DOHH2 (cell line): Measurements from ENCODE around the gene PITPNC1.

Experiments used
- H3F3A ChIP-seq: fragments of 200-600 bp; sonication (generic), shearing (Covaris generic); 2 replicates; pipeline ENCODE4 v1.6.0; 2016; ENCODE audit warnings: antibody characterized with exemption, mild to moderate bottlenecking; ENCODE audit not compliant: control insufficient read depth, insufficient read depth
- H3K27ac ChIP-seq: fragments of 200-600 bp; sonication (generic); 2 replicates; pipeline ENCODE4 v1.5.1; 2014; ENCODE audit warnings: low read depth, mild to moderate bottlenecking, low read length, moderate library complexity
- H3K27me3 ChIP-seq: fragments of 200-600 bp; sonication (generic); 2 replicates; pipeline ENCODE4 v1.6.1; 2014; ENCODE audit warnings: mild to moderate bottlenecking, low read length, mixed read lengths; ENCODE audit not compliant: control insufficient read depth
- H3K36me3 ChIP-seq: fragments of 200-600 bp; sonication (generic); 2 replicates; pipeline ENCODE4 v1.6.1; 2014; ENCODE audit warnings: mild to moderate bottlenecking, low read length, moderate library complexity, mixed read lengths; ENCODE audit not compliant: control insufficient read depth
- H3K4me1 ChIP-seq: fragments of 200-600 bp; sonication (generic); 2 replicates; pipeline ENCODE4 v1.6.1; 2014; ENCODE audit warnings: mild to moderate bottlenecking, low read length, mixed read lengths; ENCODE audit not compliant: control insufficient read depth
- H3K4me2 ChIP-seq: fragments of 200-600 bp; sonication (generic); 2 replicates; pipeline ENCODE4 v1.6.0; 2014; ENCODE audit warnings: mild to moderate bottlenecking, low read length, moderate library complexity
- H3K4me3 ChIP-seq: fragments of 200-600 bp; sonication (generic); 2 replicates; pipeline ENCODE4 v1.5.1; 2014; ENCODE audit warnings: mild to moderate bottlenecking, low read length, mixed read lengths
- H3K79me2 ChIP-seq: fragments of 200-600 bp; sonication (generic); 2 replicates; pipeline ENCODE4 v1.6.1; 2014; ENCODE audit warnings: mild to moderate bottlenecking, low read length, mixed read lengths; ENCODE audit not compliant: control insufficient read depth
- H3K9me2 ChIP-seq: fragments of 200-600 bp; sonication (generic); replicated peaks from 2 replicates; pipeline ENCODE4 v1.6.1; 2014; ENCODE audit warnings: mild to moderate bottlenecking, low read length, mixed read lengths; ENCODE audit not compliant: control insufficient read depth
- H3K9me3 ChIP-seq: fragments of 200-600 bp; sonication (generic); 2 replicates; pipeline ENCODE4 v1.6.1; 2014; ENCODE audit warnings: antibody characterized with exemption, low read length, mixed read lengths; ENCODE audit not compliant: control insufficient read depth, insufficient read depth
- H4K20me1 ChIP-seq: fragments of 200-600 bp; sonication (generic); 2 replicates; pipeline ENCODE4 v1.6.0; 2014; ENCODE audit warnings: low read depth, mild to moderate bottlenecking, antibody characterized with exemption, low read length, moderate library complexity; ENCODE audit not compliant: control insufficient read depth, insufficient read depth
- EZH2phosphoT487 ChIP-seq: fragments of 200-600 bp; sonication (generic); IDR thresholded peaks from 2 replicates; pipeline ENCODE4 v1.6.1; 2017; ENCODE audit warnings: borderline replicate concordance, mild to moderate bottlenecking, antibody characterized with exemption, low read length, moderate library complexity, mixed read lengths
- TF ChIP-seq, protein P1 (sequence below): fragments of 200-600 bp; sonication (generic); IDR thresholded peaks from one replicate; pipeline ENCODE4 v1.5.1; 2014; ENCODE audit warnings: antibody characterized with exemption, mild to moderate bottlenecking, low read depth, low read length; ENCODE audit not compliant: poor library complexity, severe bottlenecking

The PITPNC1 gene

GRCh38 chr17:67360880-67361279 lies 16.2 kb upstream of the PITPNC1 start:
- TF ChIP-seq EZH2phosphoT487, result no peak
- TF ChIP-seq, protein P1, sequence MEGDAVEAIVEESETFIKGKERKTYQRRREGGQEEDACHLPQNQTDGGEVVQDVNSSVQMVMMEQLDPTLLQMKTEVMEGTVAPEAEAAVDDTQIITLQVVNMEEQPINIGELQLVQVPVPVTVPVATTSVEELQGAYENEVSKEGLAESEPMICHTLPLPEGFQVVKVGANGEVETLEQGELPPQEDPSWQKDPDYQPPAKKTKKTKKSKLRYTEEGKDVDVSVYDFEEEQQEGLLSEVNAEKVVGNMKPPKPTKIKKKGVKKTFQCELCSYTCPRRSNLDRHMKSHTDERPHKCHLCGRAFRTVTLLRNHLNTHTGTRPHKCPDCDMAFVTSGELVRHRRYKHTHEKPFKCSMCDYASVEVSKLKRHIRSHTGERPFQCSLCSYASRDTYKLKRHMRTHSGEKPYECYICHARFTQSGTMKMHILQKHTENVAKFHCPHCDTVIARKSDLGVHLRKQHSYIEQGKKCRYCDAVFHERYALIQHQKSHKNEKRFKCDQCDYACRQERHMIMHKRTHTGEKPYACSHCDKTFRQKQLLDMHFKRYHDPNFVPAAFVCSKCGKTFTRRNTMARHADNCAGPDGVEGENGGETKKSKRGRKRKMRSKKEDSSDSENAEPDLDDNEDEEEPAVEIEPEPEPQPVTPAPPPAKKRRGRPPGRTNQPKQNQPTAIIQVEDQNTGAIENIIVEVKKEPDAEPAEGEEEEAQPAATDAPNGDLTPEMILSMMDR, result no peak
- H3K36me3 ChIP-seq, result peaks cover 84% of the 10 kb centered on the region
- no peak overlapping the region for H3K4me3 ChIP-seq
- H3K79me2 ChIP-seq, result peaks cover 96% of the 10 kb centered on the region
- H3K4me2 ChIP-seq, result peak overlapping the region; percentile 45; the same call in 1 of the 2 replicates
- H3F3A ChIP-seq, result peaks cover 14% of the 10 kb centered on the region
- peaks cover 25% of the 10 kb centered on the region for H4K20me1 ChIP-seq
- H3K9me3 ChIP-seq, result no peaks in the 10 kb centered on the region
- peaks cover 59% of the 10 kb centered on the region for H3K4me1 ChIP-seq
- no peaks in the 10 kb centered on the region for H3K9me2 ChIP-seq
- no peak overlapping the region for H3K27ac ChIP-seq
- H3K27me3 ChIP-seq, result no peaks in the 10 kb centered on the region

DNA sequence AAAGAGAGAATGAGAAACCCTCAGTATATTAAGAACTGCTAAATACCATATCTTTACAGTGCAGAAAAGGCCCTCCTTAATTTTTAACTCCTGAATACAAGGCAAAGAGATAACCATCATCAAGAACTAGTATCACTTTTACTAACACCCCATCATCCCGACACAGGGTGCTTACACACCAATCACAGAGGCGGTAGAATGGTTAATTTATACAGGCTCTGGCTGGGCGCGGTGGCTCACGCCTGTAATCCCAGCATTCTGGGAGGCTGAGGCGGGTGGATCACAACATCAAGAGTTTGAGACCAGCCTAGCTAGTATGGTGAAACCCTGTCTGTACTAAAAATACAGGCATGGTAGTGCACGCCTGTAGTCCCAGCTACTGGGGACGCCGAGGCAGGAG lies 14.9 kb upstream of the PITPNC1 start:
- Histone ChIP-seq H3K9me3 (no peaks in the 10 kb centered on the region), H4K20me1 (peaks cover 27% of the 10 kb centered on the region), H3K4me1 (peaks cover 64% of the 10 kb centered on the region), H3K4me3 (no peak overlapping the region), H3K27ac (no peak overlapping the region), H3K36me3 (peaks cover 78% of the 10 kb centered on the region), H3F3A (peaks cover 14% of the 10 kb centered on the region), H3K4me2 (no peak overlapping the region), H3K79me2 (peaks cover 96% of the 10 kb centered on the region), H3K9me2 (no peaks in the 10 kb centered on the region), H3K27me3 (no peaks in the 10 kb centered on the region)
- TF ChIP-seq, protein P1, result no peak
- TF ChIP-seq EZH2phosphoT487, result no peak

DNA sequence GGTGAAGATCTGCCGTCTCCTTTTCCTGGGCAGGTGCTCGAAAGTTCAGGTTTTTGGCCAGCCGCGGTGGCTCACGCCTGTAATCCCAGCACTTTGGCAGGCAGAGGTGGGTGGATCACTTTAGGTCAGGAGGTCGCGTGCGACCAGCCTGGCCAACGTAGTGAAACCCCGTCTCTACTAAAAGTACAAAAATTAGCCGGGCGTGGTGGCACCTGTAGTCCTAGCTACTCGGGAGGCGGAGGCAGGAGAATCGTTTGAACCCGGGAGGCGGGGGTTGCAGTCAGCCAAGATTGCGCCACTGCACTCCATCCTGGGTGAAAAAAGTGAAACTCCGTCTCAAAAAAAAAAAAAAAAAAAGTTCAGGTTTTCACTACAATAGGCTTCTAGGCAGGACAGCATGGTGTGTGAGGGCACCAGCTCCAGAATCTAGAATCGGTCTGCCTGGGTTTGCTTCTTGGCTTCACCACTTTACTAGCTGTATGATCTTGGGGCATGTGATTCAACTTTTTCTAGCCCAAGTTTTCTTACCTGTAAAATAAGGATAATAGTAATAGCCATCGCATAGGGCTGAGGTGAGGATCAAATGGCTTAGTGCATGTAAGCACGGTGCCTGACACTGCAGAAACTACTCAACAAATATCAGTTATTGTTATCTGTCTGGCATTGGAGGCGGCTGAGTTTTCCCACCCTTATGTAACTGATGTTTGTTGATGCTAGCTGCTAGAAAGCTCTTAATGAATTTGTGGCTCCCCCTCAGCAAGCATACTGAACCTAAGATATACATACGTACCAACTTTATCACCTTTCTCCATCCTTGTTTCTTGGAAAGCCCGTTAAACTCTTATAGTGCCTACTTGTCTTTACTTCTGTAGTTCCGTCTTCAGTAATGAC lies 12.0 kb upstream of the PITPNC1 start:
- H4K20me1 ChIP-seq, result peaks cover 26% of the 10 kb centered on the region; the same call in 1 of the 2 replicates
- no peaks in the 10 kb centered on the region for H3K9me2 ChIP-seq
- H3F3A ChIP-seq, result peaks cover 18% of the 10 kb centered on the region
- peak overlapping the region; percentile 86 for H3K4me2 ChIP-seq
- H3K79me2 ChIP-seq, result peaks cover 67% of the 10 kb centered on the region
- no peaks in the 10 kb centered on the region for H3K27me3 ChIP-seq
- peak overlapping the region; percentile 93 for H3K4me3 ChIP-seq
- H3K27ac ChIP-seq, result peak overlapping the region; percentile 41; the same call in 1 of the 2 replicates
- H3K4me1 ChIP-seq, result peaks cover 49% of the 10 kb centered on the region
- peaks cover 54% of the 10 kb centered on the region for H3K36me3 ChIP-seq
- H3K9me3 ChIP-seq, result no peaks in the 10 kb centered on the region
- TF ChIP-seq EZH2phosphoT487, result no peak
- TF ChIP-seq, protein P1, result no peak
